Cortex of kidney (tissue), 1 donor: ENCODE measurements around the gene MAGEF1.

Experiments used
- DNase-seq: peaks from one replicate; lab custom pipeline; 2025; lab: John Stamatoyannopoulos, UW

Gene MAGEF1

DNA sequence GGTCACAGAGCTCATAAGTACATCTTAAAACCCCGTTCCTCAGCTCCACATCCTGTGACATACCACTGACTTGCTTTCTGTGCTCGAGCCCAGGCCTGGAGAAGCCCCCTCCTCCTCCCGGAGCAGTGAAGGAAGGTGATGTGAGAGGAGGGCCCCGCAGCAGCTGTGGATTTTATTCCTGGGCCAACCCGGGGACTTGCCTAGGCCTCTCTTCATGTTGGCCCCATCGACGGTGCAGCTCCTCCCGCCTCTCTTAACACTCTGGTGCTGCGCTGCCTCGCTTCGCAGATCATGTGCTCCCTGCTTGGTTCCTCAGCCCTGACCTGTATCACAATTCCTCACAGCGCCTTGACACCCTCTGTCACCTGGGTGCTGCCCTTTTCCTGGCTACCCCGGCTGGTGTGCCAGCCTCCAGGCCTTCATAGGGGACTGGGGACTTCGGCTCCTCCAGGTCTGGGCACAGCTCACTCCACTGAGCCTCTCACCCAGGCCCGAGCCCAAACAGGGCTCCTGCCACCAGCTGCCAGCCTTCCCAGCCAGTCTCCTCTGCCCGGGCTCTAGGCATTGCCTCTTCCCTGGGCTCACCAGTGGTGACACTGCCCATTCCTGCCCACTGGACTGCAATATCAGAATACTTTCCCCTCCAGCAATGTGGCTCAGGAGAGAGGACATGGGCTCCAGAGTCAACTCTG is 21.5 kb downstream of the MAGEF1 start:
- DNase-seq = no peak

DNA sequence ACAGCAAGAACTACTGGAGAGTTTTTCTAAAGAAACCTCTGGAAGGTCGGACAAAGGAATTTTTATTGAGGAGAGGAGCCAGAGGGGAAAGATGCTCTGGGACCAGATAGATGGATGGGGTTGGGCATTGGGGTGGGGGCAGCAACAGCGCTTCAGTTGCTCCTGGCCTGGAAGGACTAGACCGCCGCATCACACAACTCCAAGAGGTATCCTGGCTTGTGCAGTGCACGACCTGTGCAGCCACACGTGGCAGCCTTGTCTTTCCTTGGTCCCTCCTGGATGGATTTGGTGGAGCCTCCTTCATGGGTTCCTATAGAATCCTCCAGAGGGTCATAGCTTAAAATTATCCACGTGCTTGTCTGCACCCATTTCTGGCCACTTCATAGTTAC is 23.0 kb downstream of the MAGEF1 start:
- DNase-seq = no peak

DNA sequence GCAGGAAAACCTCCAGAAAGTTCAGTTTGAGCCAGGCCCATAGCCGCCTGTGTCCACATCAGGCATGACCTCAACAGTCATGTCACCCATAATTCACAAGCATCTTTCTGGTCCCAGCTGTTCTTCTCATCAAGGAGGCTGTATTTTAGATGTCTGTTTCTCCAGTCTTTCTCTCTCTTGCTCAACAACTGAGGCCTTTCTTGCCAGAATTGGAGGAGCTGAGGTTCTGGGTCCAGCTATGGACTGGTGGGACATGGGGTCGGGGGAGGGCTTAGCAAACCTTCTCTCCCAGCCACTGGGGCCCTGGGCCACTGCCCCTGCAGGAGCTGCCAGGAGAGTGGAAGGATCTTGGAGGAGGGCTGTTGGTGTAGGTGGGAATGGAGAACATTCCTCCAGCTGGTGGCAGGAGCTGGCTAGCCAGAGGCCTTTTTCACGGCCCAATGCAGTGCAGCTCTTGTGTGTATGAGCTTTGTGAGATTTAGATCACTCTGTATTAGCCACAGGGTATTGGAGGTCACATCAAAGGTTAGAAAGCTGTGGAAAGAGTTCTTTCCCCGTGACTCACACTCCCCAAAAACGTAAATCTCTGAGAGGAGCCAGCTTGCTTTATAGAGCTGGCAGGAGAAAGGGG is 23.5 kb downstream of the MAGEF1 start:
- no peak for DNase-seq

DNA sequence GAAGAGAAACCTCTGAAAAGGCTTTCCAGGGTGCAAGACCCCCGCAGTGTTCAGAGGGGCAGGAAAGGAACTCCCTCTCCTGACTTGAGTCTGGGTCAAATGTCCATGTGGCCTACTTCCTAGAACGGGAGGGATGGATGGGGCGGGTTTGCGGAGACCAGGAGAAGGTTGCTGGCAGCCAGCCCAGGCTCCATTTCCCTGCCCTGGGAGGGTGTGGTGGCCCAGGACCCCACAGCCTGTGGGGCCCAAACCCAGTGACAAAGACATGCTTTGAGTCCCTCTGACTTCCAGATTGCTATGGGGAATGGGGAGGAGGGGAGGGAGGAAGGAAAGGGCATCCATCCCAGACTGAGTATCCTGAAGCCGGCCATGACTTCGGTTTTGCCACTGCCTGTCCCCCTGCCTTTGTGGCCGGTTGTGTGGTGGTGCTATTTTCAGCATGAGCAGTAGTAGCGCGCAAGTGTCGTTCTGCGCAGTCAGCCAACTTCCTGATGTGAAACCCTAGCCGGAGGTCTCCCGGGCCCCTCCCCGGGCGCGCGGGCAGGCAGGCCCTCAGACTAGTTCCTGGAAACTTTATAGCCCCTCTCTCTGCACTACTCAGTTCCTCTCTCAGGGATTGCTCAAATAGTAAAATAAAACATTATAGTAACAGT is 24.4 kb downstream of the MAGEF1 start:
- no peak for DNase-seq

DNA sequence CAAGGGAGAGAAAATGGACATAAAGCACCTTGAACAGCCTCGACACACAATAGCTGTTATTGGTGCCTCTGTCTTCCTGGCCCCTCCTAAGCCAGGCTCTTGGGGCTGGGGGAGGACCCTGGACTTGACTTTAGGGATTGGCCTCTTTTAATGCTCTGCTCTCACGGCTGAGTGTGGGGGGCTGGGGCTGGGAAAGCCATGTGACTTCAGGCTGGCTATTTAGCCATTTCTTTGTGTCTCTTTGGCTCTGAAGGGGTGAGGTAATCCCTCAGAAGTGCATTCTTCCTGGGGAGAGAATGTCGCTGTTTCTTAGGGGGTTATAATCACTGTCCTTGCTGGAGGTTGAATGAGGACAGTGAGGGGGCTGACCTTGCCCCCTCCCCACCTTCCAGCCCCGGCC is 26.2 kb downstream of the MAGEF1 start:
- DNase-seq = no peak

DNA sequence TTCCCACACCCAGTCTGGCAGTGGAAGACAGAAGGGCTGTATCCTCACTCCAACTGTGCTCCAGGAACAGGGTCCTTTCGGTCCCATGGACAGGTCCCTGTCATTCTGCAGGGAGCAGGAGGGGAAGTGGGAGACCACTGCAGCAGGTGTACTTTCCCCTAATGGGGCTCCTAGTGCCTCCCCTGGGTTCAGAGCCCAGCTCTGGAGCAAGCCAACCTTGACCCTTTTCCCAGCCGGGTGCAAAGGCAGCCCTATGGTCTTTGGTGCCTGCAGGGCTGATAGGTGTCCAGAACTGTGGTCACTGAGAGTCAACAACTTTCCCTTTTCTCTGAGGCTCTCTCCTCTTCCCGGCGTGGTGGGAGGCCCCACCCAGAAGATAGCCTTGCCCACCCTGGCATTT is 26.8 kb downstream of the MAGEF1 start:
- DNase-seq = no peak

DNA sequence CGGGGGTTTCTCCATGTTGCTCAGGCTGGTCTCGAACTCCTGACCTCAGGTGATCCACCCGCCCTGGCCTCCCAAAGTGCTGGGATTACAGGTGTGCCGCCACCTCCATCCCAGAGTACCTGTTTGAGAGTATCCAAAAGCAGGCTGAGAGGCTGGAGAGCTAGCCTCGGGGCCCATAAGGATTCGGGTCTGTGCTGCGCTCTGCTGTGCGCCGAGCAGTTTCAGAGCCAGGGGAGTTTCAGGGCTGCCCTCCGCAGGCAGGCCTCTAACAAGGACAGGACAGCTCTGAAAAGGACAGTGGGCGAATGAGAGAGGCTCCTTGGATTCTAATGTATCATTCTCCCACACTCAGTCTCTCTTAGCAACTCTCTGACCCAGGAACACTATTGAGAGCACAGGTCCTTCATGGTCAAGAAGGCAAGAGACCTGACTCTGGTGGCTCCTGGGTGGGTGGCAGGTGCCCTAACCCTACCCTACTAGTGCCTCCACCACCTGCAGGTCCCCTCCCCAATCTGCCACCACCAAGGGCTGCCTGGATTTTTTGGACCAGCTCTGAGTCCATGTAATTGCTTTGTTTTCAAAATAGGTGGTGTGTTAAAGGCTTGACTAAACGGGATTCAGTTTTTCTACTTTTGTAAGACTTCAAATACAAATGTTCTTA is 27.8 kb downstream of the MAGEF1 start:
- DNase-seq = no peak

DNA sequence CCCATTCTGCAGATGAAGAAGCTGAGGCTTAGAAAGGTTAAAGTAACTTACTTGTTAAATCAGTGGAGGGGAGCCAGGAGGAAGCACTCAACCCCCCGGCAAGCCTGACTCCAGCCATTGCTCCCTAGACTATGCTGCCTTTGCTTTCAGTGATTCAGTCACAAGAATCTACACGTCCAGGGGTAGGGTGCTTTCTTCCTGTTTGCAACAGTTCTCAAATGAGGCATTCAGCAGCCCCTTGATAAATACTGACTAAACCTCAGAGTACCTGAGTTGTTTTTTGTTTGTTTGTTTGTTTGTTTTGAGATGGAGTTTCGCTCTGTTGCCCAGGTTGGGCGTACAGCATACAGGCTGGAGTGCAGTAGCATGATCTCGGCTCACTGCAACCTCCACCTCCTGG is 28.6 kb downstream of the MAGEF1 start:
- no peak for DNase-seq

DNA sequence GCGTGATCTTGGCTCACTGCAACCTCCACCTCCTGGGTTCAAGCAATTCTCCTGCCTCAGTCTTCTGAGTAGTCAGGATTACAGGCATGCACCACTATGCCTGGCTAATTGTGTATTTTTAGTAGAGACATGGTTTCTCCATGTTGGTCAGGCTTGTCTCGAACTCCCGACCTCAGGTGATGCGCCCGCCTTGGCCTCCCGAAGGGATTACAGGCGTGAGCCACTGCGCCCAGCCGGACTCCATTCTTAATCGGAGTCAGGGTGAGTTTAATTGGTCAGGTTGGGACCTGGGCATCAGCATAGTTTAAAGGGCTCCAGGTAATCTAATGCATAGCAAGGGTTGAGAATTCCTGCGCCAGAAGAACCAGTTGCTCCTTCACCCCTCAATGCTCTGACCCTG is 29.2 kb downstream of the MAGEF1 start:
- DNase-seq = no peak

DNA sequence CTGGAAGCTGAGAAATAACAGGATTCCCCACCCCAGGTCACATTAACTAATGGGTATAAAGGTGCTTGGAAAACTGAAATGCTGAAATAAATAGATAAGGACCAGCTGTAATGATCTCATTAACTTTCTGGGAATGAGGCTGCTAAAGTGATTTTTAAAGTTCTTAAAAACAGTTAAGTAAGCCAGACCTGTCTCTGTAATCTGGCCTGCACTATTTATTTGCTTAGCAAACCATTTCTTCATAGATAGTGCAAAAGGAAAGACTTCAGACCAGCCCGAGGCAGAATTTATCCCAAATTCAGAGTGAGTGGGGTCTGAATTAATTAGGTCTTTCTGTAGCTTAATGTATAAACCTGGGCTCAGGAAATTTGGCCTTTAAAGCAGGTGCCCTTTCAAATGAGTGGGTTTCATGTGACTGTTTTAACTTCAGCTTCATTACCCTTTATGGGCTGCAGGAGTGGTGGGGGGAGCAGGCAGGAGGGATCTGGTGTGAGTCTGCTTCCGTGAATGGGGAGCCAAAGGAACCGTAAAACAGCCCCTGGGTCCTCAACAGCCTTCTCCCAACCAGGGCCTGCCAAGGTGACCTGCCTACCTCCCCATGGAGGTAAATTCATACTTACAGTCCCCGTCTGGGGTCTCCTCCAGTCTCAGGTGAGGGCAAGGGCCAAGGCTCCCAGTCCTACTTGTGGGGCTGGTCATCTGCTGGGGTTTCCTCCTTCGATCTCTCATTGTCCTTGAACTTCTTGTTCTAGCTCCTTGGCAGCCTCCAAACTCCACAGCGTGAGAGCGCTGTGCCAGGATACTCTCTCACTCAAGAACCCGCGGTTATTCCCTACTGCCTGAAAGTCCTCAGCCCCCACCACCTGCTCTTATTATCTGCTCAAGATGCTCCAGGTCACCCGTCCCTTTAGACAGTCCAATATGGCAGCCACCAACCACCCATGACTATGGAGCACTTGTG is 31.2 kb downstream of the MAGEF1 start:
- no peak for DNase-seq

DNA sequence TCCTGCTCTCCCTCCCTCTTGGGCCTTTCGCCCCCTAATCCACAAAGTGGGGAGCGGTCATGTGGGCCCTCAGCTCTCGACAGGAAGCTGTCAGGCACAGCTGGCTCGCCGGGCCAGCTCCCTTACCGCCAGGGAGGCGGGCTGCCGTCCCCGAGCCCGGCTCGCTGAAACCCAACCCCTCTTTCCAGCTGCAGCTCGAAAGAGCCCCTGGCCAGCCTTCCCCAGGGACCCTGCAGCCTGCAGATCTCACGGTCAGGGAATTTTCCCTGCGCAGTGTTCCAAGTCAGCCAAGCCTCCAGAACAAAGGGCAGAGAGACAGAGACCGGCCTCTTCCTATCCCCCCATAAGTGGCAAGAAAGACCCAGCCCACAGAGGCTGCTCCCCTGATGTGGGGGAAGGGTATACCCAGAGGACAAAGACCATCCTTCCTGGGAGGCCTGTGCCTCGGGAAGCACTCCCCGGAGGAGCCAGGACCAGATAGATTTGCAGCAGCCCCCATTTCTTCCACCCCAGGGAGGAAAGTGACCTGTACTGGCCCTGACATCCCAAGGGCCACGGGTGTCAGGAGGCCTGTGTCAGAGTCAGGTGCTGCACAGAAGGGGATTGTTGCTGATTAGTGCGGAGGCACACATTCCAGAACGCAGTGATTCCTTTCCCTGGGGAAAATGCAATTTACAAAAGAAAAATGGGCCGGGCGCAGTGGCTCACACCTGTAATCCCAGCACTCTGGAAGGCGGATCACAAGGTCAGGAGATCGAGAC is 32.6 kb downstream of the MAGEF1 start:
- DNase-seq = no peak

DNA sequence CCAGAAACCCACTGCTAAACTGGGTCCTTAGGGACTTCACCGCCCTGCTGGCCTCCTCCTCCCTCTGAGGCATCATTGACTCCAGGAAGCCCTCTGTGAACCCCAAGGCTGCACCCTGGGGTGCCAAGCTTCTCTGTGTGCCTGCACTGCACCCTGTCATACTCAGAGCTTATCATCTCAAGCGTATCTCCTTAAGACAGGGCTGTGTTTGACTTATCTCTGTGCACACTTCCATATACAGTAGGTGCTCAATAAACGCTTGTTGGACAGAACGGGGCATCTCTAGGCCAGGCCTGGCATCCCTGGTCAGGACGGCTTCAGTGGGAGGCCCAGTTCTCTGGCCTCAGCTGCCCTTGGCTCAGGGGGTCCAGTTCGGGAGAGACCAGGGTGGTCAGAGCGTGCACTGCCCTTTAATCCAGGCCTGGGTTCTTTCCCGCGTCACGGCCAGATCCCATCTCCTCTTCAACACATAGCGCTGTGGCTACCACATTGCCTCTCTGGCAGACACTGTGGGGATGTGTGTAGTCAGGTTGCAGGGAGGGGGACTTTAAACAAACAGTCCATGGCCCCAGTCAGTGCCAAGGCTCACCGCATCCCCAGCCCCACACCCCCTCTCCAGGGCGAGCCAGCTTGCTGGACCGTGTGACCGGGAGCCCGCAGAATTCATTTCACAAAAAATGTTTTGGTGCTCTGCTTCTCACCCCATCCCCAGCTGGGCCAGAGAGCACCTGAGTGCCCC is 33.4 kb downstream of the MAGEF1 start:
- DNase-seq = no peak

DNA sequence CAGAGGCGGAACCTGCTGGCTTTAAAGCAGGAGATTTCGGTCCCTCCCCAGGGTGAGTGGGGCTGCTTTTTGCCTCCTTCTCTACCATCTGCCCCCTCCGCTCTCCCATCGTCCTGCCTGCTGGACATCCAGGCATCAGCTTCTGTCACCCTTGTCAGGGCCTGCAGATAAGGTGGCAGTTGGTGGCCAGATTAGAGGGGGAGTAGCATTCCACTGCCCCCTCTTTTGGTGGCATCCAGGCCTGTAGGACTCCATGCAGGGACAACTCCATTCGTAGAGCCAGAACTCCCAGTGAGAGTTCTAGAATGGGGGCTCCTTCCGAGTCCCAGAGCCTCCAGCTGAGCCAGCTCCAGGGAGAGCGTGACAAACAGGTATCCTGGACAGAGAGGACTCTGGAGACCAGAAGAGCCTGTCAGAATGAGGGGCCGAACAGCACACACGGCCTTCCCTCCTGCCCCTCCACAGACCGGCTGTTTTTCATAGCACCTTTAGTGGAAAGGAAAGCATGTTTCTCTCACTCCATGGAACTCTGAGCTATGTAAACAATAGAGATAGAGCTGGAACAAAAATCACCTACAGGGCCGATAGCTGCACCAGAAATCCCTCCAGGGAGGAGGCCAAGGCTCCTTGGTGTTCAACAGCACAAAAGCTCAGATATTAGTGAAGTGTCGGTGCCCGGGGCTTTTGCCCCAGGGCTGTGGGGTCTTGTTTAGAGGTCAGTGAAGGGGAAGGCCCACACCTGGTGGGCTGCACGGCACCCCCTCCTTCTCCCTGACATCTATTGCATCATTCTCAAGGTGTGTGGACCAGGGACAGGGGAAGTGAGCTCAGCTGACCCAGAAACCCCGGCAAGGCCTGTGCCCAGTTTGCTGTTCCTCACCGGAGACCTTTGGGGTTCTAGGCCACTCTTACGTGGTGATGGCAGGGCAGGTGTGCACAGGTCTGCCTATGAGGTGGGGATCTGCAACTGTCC is 34.2 kb downstream of the MAGEF1 start:
- no peak for DNase-seq

DNA sequence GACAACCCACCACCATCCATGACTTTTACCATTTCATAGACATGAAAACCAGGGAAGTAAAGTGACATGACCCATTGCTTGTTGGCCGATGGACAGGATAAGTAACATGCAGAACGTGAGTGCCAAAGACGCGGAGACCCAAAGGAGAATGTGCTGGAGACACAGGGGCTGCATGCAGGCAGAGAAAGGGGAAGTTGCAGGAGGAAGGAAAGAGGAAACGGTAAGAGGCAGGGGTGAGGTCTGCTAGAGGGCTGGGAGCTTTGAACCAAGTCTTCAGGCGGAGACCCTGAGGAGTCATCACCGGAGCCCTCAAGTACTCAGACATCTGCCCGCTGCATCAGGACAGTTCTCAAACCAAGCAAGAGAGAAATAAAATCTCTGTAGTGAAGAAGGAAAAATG is 34.9 kb downstream of the MAGEF1 start:
- no peak for DNase-seq

DNA sequence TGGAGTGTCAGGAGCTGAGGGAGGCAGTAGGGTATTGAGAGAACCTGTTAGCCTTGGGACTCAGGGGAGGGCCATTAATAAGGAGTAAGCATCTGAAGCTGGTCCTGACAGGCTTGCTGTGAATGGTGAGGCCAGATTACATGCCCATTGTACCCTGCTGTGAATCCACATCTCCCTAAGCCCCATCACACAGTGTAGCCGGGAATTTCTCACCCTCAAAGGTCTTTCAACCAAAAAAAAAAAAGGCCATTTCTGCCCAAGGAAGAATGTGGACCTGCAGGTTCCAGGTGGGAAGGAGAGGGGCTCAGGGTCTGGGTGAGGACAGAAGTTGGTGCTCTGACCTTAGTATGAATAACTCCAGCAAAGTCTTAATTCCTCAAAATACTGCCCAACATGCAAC is 37.2 kb downstream of the MAGEF1 start:
- DNase-seq = no peak

DNA sequence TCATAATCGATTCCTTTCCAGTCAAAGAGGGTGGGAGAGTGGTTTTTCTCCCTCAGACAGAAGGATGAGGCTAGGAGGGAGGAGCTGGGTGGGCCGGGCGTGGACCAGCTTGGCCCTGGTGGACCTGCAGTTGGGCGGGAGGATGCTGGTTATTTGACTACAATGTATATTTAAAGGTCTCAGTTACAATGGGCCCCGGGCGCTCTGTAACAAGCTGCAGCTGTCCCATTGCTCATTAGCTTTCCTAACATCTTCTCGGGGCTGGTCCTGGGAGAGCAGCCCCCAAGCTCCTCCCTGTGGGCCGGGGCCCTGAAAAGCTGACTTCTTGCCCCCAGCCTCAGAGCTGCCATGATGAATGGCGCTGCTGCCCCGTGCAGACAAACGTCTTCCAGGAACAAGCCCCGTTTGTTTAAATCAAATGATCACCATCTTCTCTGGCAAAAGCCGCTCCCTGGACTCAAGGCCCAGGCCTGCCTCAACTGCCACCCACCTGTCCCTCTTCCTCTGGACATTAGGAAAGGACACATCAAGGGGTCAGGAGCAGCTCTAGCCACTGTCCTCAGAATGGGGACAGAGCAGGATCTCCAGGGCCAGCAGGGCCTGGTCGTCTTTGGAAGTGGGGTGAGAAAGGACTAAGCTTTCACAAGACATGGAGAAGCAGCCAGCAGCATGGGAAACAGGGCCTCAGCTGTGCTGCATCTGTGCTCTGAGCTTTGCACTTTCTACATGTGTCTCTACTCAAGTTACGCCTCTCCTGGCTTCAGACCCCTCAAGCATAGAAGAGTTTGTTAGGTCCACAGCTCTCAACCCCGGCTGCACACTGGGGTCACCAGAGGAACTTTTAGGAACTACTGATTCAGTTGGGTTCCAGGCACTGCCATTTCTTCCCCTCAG is 38.6 kb downstream of the MAGEF1 start:
- no peak for DNase-seq

DNA sequence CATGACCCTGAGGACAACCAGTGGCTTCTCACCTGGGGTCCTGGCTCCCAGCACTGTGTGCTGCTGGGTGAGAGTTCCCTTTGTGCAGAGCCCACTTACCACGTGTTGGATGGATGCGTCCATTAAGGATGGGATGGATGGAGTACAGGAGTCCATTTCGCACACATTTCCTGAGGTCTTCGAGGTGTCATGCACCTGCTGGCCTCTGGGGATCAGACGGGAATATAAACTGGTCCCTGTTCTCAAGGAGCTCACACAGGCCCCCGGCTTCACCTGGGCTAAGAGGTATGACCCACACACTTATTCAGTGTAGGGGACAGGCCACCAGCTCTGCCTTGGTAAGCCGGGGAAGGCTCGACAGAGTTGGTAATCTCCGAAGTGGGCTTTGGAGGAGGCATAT is 39.5 kb downstream of the MAGEF1 start:
- no peak for DNase-seq

DNA sequence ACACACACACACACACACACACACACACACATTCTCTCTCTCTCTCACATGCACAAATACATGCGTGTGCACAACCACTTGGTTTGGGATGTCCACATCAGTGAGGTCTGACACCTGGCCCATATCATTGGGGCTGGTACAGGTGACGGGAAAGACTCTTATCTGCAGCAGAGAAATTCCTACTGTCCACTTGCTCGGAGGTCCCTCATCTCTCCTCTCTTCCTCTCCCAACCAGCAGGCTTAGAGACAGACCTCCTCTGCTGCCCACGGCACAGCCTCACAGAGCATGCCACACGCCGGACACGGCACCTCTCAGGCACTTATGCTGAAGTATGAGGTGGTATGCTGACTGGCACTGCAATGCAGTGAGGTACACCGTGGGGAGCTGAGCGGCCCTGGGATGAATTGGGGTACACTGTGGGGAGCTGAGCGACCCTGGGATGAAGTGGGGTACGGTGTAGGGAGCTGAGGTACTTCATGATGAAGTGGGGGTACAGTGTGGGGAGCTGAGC is 41.7 kb downstream of the MAGEF1 start:
- no peak for DNase-seq
